ENCODE measurements around the gene ATXN1. TPM values are rescaled to one million over a fixed set of nuclear protein-coding genes. Genes with fewer than 3 reads are reported as not detected.

The ATXN1 gene
- total RNA-seq, 2 experiments from 2014 or later = 83.1 to 89.4 TPM

- DNase-seq = no peak
- peaks cover 3% of the 10 kb centered on the region for H3K36me3 Mint-ChIP-seq (ENCODE audit: low read depth)
- no peaks in the 10 kb centered on the region for H3K9me3 Mint-ChIP-seq
- H3K4me3 Mint-ChIP-seq = no peak overlapping the region
- H3K27me3 Mint-ChIP-seq = no peaks in the 10 kb centered on the region
- H3K4me1 Mint-ChIP-seq = peaks cover 3% of the 10 kb centered on the region
- POLR2A ChIA-PET = no interaction called here
- CTCF ChIA-PET = interaction anchor here (1.1 kb wide), 1 partner anchor 426 kb away, joined by 3 read pairs; no protein-coding TSS in a partner anchor
- no peak overlapping the region for H3K27ac Mint-ChIP-seq
Observed at GRCh38 chr6:16337295-16337975, 423.8 kb downstream of the ATXN1 start.

GRCh38 chr6:16336911-16337294 is 424.4 kb downstream of the ATXN1 start:
- Mint-ChIP-seq H3K9me3 (no peaks in the 10 kb centered on the region), H3K27ac (no peak overlapping the region), H3K4me3 (no peak overlapping the region), H3K4me1 (peaks cover 3% of the 10 kb centered on the region), H3K36me3 (ENCODE audit: low read depth) (peaks cover 3% of the 10 kb centered on the region), H3K27me3 (no peaks in the 10 kb centered on the region)
- POLR2A ChIA-PET = no interaction called here
- no peak for DNase-seq
- CTCF ChIA-PET = interaction anchor here (1.1 to 6.5 kb wide), 2 partner anchors 18 to 427 kb away, joined by 3 to 63 read pairs; no protein-coding TSS in a partner anchor

DNA sequence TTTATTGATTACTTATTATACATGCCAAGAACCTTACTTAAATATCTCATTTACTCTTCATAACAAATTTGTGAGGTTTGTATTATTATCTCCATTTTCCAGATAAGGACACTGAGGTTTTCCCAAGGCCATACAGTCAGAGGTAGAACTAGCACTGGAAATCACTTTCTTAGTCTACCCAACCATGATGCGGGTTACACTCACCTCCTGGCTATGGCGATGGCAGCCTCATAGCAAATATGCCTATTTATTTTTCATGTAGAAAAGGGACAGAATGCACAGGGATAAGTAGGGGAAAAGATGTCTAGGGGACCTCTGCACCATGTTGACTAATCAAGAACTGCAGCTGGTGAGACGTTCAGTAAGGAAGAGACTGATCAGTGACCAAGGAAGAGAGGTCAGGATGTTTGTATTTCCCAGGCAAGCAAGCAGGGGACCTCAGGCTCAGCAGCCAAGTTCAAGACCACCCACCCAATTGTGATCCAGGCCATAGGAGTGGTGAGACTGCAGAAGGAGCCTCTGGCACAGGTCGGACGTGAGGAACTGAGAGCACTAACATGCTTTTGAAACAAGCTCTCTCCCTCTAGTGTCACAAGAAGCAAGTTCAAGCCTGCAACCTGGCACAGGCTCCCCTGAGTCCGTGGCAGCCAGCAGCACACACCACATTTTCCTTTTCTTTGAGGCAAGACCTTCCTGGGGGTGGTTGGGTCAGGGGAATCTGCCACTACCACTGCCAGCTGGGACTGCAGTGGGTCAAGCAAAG is 425.0 kb downstream of the ATXN1 start:
- Mint-ChIP-seq H3K4me3 (no peak overlapping the region), H3K27me3 (no peaks in the 10 kb centered on the region), H3K4me1 (peaks cover 3% of the 10 kb centered on the region), H3K36me3 (ENCODE audit: low read depth) (peaks cover 3% of the 10 kb centered on the region), H3K9me3 (no peaks in the 10 kb centered on the region), H3K27ac (no peak overlapping the region)
- ChIA-PET POLR2A (no interaction called here), CTCF (interaction anchor here (1.1 to 6.5 kb wide), 2 partner anchors 18 to 427 kb away, joined by 3 to 63 read pairs; no protein-coding TSS in a partner anchor)
- no peak for DNase-seq

- H3K27me3 Mint-ChIP-seq = no peaks in the 10 kb centered on the region
- H3K36me3 Mint-ChIP-seq (ENCODE audit: low read depth) = peaks cover 3% of the 10 kb centered on the region
- DNase-seq = no peak
- peaks cover 3% of the 10 kb centered on the region for H3K4me1 Mint-ChIP-seq
- no peak overlapping the region for H3K27ac Mint-ChIP-seq
- ChIA-PET CTCF (interaction anchor here (0.8 to 6.5 kb wide), 2 partner anchors 16 to 428 kb away, joined by 3 to 63 read pairs; no protein-coding TSS in a partner anchor), POLR2A (no interaction called here)
- no peaks in the 10 kb centered on the region for H3K9me3 Mint-ChIP-seq
- H3K4me3 Mint-ChIP-seq = no peak overlapping the region
Observed at GRCh38 chr6:16335176-16335575, 426.1 kb downstream of the ATXN1 start.

- Mint-ChIP-seq H3K27me3 (no peaks in the 10 kb centered on the region), H3K9me3 (no peaks in the 10 kb centered on the region), H3K27ac (no peak overlapping the region), H3K4me3 (no peak overlapping the region), H3K36me3 (ENCODE audit: low read depth) (peaks cover 3% of the 10 kb centered on the region), H3K4me1 (peaks cover 3% of the 10 kb centered on the region)
- POLR2A ChIA-PET = interaction anchor here (0.9 kb wide), 1 partner anchor 427 kb away, joined by 3 read pairs; the partner anchor contains the start of gene ATXN1
- CTCF ChIA-PET = interaction anchor here (0.6 to 6.5 kb wide), 7 partner anchors 16 to 436 kb away, joined by 3 to 63 read pairs (median 3); no protein-coding TSS in a partner anchor
- no peak for DNase-seq
Observed at GRCh38 chr6:16334671-16335070, 426.6 kb downstream of the ATXN1 start.

GRCh38 chr6:16333580-16333979 is 427.7 kb downstream of the ATXN1 start:
- no peak for DNase-seq
- Mint-ChIP-seq H3K27me3 (no peaks in the 10 kb centered on the region), H3K9me3 (no peaks in the 10 kb centered on the region), H3K4me1 (peaks cover 3% of the 10 kb centered on the region), H3K4me3 (no peak overlapping the region), H3K36me3 (ENCODE audit: low read depth) (peaks cover 3% of the 10 kb centered on the region), H3K27ac (no peak overlapping the region)
- POLR2A ChIA-PET = no interaction called here
- CTCF ChIA-PET = interaction anchor here (0.7 to 6.5 kb wide), 17 partner anchors 10 to 633 kb away, joined by 3 to 63 read pairs (median 10); partner anchors contain the start of gene ATXN1

GRCh38 chr6:16332175-16332542 is 429.1 kb downstream of the ATXN1 start:
- peaks cover 14% of the 10 kb centered on the region for H3K36me3 Mint-ChIP-seq (ENCODE audit: low read depth)
- no peaks in the 10 kb centered on the region for H3K27me3 Mint-ChIP-seq
- no peak overlapping the region for H3K27ac Mint-ChIP-seq
- peak; percentile 83 for DNase-seq
- no peak overlapping the region for H3K4me3 Mint-ChIP-seq
- ChIA-PET CTCF (interaction anchor here (0.6 to 6.5 kb wide), 35 partner anchors 10 to 756 kb away, joined by 3 to 63 read pairs (median 5); partner anchors contain the start of gene ATXN1), POLR2A (interaction anchor here (0.8 to 1.6 kb wide), 6 partner anchors 12 to 429 kb away, joined by 3 to 9 read pairs (median 4); partner anchors contain the start of gene ATXN1)
- peaks cover 3% of the 10 kb centered on the region for H3K4me1 Mint-ChIP-seq
- no peaks in the 10 kb centered on the region for H3K9me3 Mint-ChIP-seq

- Mint-ChIP-seq H3K4me1 (peaks cover 3% of the 10 kb centered on the region), H3K4me3 (no peak overlapping the region), H3K36me3 (ENCODE audit: low read depth) (peaks cover 18% of the 10 kb centered on the region), H3K27ac (no peak overlapping the region), H3K27me3 (no peaks in the 10 kb centered on the region), H3K9me3 (no peaks in the 10 kb centered on the region)
- ChIA-PET POLR2A (interaction anchor here (0.8 to 1.6 kb wide), 7 partner anchors 9 to 430 kb away, joined by 3 to 9 read pairs (median 3); partner anchors contain the start of gene ATXN1), CTCF (interaction anchor here (0.6 to 6.5 kb wide), 36 partner anchors 9 to 757 kb away, joined by 3 to 63 read pairs (median 5); partner anchors contain the start of gene ATXN1)
- DNase-seq = peak; percentile 68
Observed at GRCh38 chr6:16331384-16332174, 429.7 kb downstream of the ATXN1 start.

- Mint-ChIP-seq H3K4me1 (peaks cover 15% of the 10 kb centered on the region), H3K27ac (no peak overlapping the region), H3K36me3 (ENCODE audit: low read depth) (peaks cover 33% of the 10 kb centered on the region), H3K27me3 (no peaks in the 10 kb centered on the region), H3K4me3 (no peak overlapping the region), H3K9me3 (no peaks in the 10 kb centered on the region)
- CTCF ChIA-PET = interaction anchor here (1.1 to 1.4 kb wide), 2 partner anchors 9 to 442 kb away, joined by 3 to 4 read pairs; no protein-coding TSS in a partner anchor
- DNase-seq = no peak
- POLR2A ChIA-PET = no interaction called here
Observed at GRCh38 chr6:16329233-16329632, 432.0 kb downstream of the ATXN1 start.

DNA sequence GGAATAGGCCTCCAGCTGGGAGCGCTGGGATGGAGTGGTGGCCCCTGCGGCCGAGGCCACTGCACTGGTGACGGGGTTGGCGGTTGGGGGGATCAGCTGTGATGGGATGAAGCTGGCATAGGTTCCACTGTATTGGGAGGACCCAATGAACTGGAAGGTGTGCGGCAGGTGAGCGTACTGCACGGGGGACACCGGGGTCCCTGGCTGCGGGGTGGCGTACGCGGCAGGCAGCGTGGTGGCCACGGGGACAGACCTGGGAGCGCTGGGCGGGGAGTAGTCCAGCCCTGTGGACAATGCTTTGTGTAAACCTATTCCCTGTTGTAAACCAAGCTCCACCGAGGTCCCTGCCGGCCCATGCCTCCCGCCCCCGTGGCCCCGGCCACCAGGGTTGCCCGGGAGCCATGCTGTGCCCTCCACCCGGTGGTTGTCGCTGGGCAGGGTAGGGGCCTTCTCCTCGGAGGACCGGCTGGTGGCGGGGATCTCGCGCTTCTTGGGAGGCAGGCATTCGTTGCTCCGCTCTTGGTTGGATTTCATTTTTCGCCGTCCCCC is 433.4 kb downstream of the ATXN1 start:
- ChIA-PET CTCF (interaction anchor here (1.4 kb wide), 1 partner anchor 443 kb away, joined by 3 read pairs; no protein-coding TSS in a partner anchor), POLR2A (no interaction called here)
- Mint-ChIP-seq H3K27me3 (no peaks in the 10 kb centered on the region), H3K4me1 (peaks cover 27% of the 10 kb centered on the region), H3K9me3 (no peaks in the 10 kb centered on the region), H3K27ac (no peak overlapping the region), H3K4me3 (no peak overlapping the region), H3K36me3 (ENCODE audit: low read depth) (peaks cover 35% of the 10 kb centered on the region)
- no peak for DNase-seq

DNA sequence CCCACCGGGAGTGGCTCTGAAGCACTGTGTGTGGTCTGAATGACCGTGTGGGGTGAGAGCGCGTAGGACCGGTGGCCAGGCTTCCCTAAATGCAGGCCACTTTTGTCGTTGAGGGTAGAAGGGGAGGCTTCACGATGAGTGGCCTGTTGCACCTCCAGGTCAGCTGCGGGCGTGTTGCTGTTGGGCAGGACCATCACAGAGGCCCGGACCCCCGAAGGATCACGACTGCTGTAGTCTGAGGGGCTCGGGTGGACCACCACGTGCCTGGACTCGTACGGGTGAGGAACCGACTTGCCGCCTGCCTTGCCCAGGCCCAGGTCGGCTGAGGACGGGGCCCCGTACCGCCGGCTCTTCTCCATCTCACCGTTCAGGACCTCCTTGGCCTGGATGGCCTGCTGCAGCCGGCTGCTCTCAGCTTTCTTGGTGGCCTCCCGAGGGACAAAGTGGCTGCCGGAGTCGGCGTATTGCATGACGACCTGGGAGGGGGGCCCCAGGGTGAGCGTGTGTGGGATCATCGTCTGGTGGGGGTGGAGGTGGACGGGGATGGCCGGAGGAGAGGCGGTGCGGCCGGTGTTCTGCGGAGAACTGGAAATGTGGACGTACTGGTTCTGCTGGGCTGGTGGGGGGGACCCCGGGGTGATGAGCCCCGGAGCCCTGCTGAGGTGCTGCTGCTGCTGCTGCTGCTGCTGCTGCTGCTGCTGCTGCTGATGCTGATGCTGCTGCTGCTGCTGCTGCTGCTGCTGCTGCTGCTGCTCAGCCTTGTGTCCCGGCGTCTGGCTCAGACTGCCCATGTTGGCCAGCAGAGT is 434.1 kb downstream of the ATXN1 start:
- ChIA-PET CTCF (no interaction called here), POLR2A (no interaction called here)
- Mint-ChIP-seq H3K36me3 (ENCODE audit: low read depth) (peaks cover 40% of the 10 kb centered on the region), H3K4me1 (peaks cover 33% of the 10 kb centered on the region), H3K27me3 (no peaks in the 10 kb centered on the region), H3K4me3 (no peak overlapping the region), H3K27ac (no peak overlapping the region), H3K9me3 (no peaks in the 10 kb centered on the region)
- DNase-seq = no peak

DNA sequence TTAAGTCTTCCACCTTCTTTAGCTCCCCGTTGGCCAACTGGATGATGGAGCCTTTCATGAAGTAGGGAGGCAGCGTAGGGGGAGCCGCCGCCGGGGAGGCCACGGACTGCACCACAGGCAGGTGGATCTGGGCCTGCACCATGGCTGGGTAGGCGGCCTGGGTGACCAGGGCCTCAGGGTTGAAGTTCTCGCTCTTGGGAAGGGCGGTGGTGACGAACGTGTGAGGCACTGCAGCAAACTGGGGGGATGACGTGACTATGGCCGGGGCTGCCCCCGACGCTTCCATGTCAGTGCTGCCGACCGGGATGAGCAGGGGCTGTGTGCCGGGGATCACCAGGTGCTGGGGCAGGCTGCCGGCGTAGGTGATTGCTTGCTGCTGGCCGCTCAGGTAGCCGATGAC is 434.7 kb downstream of the ATXN1 start:
- Mint-ChIP-seq H3K4me1 (peaks cover 40% of the 10 kb centered on the region), H3K9me3 (no peaks in the 10 kb centered on the region), H3K27ac (no peak overlapping the region), H3K27me3 (no peaks in the 10 kb centered on the region), H3K4me3 (no peak overlapping the region), H3K36me3 (ENCODE audit: low read depth) (peaks cover 40% of the 10 kb centered on the region)
- no peak for DNase-seq
- ChIA-PET CTCF (no interaction called here), POLR2A (no interaction called here)
